ENCODE measurements around the gene SAMD7.
A peak's percentile ranks its signal among the peaks of the same experiment; 100 is the strongest.

The SAMD7 gene

DNA sequence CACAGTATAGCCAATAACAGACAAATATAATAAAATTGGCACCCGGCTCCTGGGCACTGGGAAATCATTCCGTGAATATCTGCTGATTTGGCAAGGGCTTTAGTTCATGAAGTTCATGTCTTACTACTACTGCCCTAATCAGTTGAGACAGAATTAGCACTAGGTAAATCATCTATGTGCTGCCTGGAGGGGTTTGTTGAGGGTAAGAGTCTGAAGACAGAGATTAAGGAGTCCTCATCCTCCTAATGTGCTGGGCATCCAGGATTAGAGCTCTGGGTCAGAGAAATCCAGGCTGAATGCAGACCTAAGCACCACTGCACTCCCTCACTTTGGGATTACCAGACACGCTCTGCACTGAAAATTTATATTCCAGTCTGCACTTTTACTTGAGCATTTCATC lies 2.0 kb downstream of the SAMD7 start:
- DNase-seq, result no peak

DNA sequence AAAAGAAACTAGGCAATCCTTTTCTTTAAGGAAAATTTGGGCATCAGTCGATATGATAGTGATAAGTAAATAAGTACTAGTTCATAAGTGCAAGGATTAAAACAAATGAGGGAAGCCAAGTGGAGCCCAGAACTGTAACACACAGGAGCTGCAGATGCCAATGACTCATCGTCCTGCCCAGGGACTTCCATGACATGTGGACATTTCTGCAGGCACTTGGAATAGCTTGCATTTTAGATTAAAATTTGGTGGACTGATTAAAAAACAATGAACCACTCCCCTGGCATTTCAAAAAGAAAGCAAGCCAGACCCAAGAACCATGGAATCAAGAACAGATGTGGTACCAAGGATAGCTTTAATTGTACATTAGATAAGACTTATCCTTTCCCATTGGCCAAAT lies 2.9 kb downstream of the SAMD7 start:
- DNase-seq, result peak; percentile 31

DNA sequence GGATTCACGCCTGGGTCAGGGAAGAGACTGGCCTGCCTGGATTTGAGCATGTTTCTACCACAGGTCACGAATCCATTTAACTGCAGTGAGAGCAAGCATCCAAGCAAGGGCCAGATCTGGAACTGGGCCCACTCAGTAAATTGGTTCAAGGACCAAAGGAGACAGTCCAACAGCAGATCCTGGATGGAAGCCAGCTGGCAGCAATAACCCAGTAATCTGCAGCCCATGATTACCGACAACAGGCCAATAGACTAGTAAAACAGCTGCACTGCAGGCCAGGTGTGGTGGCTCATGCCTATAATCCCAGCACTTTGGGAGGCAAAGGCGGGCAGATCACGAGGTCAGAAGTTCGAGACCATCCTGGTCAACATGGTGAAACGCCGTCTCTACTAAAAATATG lies 11.8 kb downstream of the SAMD7 start:
- DNase-seq, result no peak

DNA sequence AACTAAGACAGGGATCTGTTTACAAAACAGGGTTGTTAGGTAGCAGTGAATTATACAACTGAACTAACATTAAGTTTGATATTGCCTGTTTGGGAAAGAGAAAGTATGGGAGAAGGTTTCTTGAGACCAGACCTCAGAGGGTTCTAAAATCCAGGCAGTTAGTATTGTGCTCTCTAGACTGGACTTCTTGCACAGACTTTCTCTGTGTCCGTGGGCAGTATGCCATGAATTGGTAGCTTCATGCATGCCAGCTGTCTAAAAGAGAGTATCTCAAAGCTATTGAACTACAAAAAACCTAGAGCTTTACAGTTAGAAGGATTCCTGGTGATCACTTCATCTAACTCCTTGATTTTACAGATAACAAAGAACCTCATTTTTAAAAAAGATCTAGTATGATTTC lies 12.5 kb downstream of the SAMD7 start:
- no peak for DNase-seq

DNA sequence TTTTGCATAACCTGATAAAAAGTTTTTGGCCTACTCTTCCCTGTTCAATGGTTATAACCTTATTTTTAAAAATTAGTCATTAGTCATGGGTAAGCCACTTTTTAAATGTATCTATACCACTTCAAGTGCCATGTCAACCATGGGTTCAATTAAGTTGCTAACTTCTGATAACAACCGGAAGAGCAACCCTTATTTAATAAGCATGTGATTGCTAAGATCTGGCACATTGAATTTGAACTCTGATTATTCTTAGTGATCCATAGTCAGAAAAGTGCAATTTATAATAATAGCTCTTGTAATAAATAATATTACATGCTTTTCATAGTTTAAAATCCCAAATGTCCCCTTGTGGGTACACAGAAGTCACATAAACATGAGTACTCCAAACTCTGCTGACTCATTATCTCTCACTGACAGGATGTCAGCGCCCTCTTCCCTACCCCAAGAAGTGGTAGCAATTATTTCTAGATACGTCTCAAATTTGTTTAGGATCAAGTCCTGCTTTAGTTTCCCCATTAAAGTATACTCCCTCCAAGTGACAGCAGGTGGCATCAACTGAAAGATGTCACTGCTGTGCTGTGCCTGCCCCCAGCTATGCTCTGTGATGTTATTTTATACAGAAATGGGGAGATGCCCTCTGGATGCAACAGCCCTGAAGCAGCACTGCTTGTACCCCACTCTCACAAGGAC lies 18.6 kb downstream of the SAMD7 start:
- DNase-seq, result peak; percentile 23

DNA sequence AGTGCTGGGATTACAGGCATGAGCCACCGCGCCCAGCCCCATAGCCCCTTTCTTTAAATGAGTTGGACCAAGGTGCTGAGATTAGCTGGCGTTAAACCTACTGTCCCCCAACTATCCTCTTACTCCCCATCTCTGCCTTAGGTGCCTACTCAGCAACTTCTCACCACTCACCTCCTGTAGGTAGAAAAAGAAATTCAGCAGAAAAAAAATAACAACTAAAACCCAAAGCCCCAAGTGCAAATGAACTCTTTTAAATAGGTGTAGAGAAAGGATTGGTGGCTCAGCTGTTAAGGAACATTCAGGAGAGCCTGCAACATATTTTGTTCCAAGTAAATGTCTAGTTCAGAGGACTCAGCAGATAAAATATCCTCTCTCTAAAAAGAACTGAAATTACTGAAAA lies 19.5 kb downstream of the SAMD7 start:
- no peak for DNase-seq

DNA sequence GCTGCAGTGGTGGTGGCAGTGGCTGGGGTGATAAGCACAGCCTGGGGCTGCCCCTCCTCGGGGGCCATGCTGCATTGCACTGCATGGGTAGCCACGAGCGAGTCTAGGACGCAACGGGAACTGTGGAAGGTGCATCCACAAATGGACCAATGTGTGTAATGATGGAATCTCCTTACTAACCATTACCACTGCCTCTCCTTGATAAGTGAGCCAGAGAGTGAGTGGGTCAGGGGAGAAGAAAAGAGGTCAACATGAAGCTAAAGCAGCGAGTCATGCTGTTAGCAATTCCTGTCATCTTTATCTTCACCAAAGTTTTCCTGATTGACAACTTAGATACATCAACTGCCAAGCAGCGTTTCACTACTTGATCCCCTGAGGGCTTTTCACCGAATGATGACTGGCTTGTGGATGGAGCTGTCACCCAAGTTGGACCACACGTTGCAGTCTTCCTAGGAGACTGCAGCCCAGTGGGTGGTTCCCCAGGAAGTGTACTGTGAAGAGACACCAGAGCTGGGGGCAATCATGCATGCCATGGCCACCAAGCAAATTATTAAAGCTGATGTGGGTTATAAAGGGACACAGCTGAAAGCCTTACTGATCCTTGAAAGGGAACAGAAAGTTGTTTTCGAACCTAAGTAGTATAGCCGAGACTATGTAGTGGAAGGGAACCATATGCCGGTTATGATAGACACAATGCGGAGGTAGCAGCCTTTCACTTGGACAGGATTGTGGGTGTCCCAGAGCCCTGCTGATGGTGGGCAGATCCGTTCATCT lies 20.6 kb downstream of the SAMD7 start:
- DNase-seq, result no peak

DNA sequence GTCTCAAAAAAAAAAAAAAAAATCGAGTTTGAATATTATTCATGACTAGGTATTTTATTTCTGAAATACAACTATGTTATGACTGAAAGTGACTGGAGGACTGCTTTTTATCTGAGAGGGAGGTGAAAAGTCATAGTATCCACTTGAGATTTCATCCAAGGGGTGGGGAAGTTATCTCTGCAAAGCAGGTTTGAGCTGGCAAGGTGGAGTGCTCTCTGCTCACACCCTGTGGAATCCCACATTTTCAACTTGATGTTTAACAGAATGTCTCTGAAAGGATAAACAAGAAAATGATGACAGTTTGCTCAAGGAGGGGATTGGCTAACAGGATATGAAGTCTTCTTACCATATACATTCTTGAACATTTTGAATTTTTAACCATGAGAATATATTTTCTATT lies 27.9 kb downstream of the SAMD7 start:
- DNase-seq, result no peak

DNA sequence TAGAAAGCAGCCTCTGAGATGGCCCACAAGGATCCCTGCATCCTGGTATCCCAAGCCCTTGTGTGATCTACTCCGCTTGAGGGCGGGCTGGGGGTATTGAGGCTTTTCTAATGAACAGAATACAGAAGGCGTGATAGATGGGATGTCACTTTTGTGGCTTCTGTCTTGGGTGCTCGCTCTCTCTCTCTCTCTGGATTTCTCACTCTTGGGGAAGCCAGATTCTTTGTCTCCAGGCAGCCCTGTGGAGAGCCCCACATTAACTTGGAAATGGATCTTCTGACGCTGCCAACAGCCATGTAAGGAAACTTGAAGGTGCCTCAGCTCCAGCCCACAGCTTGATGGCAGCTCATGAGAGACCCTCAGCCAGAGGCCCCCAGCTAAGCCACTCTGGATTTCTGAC lies 28.4 kb downstream of the SAMD7 start:
- DNase-seq, result no peak

DNA sequence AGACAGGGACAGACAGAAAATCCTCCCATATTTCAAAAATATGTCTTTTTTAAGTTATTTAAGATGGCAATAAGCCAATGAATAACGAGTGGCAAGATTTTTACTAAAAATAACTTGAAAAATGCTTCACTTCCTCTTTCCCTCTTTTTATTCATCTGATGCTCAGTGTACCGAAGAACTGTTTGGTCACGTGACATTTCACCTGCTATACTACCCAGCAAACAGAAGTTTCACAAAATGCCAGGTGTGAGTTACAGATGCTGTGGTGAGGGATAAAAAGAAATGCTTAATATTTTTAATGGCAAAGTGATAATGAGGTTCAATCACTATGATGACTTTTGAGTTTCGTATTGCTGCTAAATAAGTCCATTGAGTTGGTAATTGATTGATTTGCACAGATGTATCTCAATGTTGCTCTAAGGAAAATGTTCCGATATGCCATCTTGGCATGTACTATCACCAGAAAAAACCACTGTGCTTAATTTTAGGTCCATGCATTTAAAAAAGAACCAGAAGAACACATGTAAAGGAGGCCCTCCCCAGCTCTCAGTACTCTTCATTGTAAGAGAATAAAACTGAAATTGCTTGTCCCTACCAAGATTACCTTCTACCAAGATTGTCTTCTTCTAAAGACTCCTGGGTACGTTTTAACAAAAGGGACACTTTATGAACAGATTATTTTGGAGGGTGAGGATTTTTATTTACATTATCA lies 29.3 kb downstream of the SAMD7 start:
- no peak for DNase-seq

DNA sequence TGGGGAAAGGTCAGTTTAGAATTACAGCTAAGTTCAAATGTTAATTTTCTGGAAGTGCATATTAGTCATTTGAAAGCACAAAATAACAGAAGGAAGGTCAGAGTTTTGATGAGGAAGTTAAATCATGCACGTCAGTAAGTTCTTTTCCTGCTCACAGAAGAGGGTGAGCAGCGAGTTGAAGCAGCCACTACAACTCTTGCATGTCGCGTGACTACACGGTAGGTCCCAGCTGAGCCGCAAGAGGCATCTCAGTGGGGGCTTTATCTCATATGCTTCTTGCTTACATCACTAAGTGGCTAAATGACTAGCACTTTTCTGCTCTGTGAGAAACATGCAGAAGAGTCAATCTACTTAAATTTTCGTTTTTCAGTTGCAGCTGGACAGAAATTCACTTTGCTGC lies 33.9 kb downstream of the SAMD7 start:
- DNase-seq, result peak; percentile 95

DNA sequence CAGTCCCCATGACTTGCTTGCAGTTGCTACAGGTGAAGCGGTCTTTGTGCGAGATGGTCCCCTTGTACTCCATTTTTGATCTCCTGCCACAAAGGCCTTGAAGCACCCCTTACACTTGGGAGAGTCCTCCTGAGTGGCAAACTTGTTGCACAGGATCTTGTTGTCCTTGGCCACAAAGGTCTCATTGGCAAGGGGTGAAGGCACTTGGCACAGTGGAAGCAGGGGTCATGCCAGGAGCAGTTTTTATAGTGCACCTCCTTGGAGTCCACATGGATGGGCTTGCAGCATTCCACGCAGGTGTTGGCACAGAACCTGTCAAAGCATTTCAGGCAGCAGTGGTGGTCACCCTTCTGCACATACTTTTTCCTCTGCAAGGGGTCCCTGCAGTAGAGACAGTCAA lies 35.0 kb downstream of the SAMD7 start:
- no peak for DNase-seq

DNA sequence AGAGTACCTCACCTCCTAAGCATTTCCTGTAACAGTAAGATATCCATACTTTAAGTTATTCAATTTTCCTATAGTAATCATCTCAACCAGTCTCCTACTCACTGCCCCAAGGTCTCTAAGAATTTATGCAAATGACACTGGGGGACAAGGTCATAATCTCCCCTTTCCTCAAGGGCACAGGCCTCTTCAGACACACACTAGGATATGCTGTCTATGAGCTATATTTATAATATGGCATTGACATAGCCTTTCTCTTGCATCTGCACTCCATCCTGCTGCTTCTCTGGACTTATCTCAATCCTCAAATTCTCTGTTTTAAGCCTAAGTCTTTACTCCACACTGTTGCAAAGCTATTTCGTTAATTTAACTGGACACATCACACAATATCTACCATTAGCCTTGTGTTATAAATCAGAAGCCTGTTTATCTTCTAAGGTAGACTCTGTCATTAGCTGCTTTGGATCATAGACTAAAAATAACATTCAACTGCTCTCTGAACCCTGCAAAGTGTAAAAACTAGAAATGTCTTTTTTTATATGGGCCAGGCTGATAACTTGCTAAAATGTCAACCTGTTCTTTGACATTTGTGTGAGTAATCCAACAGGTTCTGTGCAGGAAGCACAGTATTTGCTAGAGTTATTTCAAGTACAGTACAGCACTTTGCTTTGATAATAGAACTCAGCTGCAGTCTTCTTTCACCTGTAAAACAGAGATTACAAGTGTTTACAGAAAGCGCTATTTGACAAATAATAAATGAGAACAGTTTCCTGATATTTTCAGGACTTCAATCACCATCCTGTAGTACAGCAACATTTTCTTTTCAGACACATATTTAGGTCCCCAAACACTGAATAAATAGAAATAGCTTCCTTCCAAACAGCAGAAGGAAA lies 37.4 kb downstream of the SAMD7 start:
- DNase-seq, result no peak

DNA sequence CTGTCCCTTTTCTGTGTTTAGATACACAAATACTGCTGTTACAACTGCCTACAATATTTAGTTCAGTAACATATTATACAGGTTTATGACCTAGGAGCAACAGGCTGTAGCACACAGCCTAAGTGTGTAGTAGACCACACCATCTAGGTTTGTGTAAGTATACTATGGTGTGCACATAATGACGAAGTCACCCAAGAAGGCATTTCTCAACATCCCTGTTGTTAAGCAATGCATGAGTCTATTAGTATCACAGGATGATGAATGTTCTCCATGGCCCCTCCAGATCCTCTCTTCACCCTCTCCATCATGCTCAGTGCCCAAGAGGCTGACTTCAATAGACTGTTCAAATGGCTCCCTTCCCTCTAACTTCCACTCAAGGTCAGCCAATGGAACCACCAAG lies 40.7 kb downstream of the SAMD7 start:
- peak; percentile 91 for DNase-seq

DNA sequence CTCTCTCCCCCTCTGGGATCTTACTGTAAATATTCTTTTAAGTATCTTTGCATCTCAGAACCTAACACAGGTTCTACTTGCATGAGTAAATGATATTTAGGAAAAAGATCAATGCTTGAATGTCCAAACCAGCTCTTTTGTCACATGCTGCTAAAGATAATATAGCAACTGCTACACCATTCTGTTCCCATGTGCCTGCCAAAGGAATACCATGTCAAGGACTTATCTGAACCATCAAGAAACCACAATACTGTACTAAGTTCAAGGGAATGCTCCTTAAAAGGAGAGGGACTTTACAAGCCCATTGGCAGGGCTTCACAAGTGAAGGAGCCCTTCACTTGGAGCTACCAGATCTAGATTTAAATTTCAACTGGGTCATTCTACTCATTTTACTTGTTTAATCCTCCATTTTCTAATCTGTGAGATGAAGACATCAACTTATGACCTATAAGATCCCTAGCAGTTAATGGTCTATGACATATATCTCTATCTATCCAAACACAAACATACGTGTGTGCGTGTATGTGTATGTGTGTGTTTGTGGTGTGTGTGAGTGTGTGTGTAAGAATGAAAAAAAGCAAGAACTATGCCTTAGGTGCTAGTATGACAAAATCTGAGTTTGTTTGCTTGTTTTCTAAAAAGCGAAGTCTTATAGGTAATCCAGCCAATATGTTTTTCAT lies 42.2 kb downstream of the SAMD7 start:
- no peak for DNase-seq

DNA sequence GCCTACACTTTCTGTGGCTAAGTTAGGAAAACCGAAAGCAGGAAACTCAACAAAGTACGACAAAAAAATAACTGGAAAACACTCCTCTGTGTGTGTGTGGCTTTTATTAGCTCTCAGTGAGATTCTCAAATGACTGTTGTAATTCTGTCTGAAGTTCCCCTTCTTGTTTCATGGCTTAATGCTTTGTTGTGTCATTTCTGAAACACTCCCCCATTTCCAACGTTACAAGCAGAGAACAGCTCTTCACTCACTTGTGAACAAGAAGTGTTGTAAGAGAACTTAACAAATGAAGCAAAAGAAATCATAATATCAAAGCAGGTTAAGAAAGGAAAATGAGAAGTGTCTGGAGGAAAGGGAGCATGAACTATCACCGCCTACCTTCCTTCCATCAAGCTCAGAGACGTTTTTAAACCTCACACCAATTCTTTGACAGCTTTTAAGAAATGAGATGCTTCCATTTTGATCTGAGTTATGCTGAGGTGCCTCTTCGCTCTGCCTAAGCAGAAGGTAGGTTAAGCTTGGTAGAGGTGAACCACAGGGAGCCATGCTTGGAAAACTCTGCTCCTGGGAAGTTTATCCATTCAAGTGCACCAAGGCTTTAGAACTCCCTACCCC lies 42.9 kb downstream of the SAMD7 start:
- DNase-seq, result peak; percentile 87

DNA sequence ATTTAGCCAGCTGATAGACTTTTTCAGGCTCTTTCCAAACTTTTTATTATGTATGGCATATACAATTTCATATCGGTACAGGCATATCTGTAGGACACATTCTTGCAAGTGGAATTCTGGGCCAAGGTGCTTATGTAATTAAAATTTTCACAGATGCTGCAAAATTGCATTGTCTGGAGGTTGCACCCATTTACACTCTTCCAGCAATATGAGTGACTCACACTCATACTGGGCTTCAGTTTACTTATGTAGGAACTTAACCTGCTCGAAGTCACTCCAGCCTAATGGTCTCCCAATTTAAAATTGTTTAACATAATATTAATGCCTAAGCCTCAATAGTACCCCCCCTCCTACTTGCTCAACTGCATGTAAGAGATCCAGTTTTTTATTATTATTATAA lies 44.0 kb downstream of the SAMD7 start:
- peak; percentile 29 for DNase-seq

DNA sequence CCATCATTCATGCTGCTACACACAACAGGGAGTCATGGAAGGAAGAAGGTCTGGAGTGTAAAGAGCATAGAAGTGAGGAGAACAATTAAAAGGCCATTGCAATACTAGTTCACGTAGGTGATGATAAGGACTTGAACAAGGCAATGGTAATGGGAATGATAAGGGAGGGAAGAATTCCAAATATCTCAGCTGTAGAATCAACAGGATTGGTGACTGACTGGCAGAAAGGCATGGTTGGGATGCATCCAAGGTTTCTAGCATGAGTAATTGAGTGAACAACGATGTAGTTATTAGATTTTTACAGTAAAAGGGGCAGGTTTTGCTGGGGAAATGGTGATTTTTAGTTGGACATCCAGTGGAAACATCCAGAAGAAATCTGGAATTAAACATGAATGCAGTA lies 52.8 kb downstream of the SAMD7 start:
- DNase-seq, result no peak

DNA sequence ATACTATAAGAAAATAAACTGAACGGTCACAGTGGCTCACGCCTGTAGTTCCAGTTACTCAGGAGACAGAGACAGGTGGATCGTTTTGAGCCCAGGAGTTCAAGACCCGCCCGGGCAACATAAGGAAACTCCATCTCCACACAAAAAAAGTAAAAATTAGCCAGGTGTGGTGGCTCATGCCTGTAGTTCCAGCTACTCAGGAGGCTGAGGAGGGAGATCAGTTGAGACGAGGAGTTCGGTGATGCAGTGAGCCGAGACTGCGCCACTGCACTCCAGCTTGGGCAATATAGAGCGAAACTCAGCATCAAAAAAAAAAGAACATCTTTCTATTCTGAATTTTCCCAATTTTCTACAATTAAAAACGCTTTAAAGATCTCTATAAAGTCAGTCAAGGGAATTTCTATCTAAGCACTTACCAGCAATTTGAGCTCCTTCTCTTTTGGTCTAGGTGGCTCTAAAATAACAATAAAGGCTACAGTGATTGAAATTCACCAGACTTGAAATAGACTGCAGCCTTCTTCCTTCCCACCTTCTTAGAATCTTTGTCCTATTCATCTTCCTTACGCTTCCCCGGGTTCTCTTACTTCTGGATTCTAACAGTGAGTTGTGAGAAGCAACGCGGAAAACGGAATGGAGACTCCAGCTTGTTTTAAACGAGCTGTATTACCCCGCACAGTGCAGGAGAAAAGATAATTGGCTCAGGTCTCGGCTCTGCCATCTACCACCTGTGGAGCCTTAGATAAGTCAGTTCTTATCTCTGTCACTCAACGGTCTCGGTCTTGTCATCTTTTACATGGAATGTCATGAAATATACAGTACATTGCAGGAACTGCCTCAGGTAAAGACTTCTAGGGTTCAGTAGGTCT lies 54.4 kb downstream of the SAMD7 start:
- DNase-seq, result no peak

DNA sequence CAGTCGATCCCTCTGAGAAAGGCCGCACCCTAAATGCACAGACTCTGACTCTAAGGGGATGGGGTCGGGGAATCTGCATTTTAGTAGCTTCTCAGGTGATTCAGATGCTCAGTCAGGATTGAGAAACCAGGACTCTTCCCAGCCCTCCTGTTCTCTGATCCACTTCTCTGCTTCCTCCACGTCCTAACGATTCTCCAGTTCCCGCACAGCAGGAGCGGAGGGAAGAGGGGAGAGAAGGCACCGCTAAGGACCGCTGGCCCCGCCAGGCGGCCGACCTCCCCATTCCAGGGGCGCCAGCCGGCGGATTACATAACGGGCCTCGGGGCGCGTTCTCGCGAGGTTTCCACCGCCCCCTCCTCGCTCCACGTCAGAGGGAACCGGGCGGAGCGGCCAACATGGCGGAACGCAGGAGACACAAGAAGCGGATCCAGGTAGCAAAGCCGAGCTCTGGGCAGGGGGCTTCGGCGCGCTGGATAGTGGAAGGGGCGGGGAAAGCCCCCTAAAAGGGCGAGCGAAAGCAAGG lies 55.1 kb downstream of the SAMD7 start, which contains the start of gene SEC62:
Gene SEC62, plus strand, starts transcription at position 380 of the 523 bp plus-strand sequence. Its CDS starts 16 bp downstream, at position 396.
- peak; percentile 97 for DNase-seq
